Measurements from ENCODE around the gene RANBP3.

- TF ChIP-seq CTCF (conservative IDR thresholded peaks at IDR 0.05 in 1 of 2, IDR thresholded peaks at IDR 0.05 in 1 of 2; ENCODE audit: extremely low read depth in 1 of 2, insufficient read depth in 1 of 2, low read depth in 1 of 2, low read length in 2 of 2), result no peak
- no peak for TF ChIP-seq EZH2 (IDR thresholded peaks at IDR 0.05; ENCODE audit: borderline replicate concordance, low read length)
Observed at GRCh38 chr19:5947435-5947834, 30.5 kb downstream of the RANBP3 start.
